ENCODE results near the gene AGBL2.
"Not testable (repeated sequence)": the region's sequence is repeated elsewhere in the genome, so short reads cannot be mapped to it uniquely, and the experiment has no call there.

Gene AGBL2

GRCh38 chr11:47686704-47687103, 28.5 kb downstream of the AGBL2 start:
- DNase-seq, result not testable (repeated sequence)

DNA sequence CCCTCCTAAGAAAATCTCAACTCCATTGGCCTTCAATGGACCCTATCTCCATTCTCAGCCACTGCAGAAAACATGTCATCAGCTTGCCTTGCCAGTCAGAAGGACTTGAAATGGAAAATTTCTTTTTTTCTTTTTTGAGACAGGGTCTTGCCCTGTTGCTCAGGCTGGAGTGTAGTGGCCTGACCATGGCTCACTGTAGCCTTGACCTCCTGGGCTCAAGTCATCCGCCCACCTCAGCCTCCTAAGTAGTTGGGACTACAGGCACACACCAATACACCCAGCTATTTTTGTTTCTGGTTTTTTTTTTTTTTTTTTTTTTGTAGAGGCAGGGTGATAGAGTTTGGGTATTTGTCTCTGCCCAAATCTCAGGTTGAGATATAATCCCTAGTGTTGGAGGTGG, 29.0 kb downstream of the AGBL2 start:
- DNase-seq, result no peak

- no peak for DNase-seq
Measured at GRCh38 chr11:47675851-47676250, 39.3 kb downstream of the AGBL2 start.

- no peak for DNase-seq
Measured at GRCh38 chr11:47672283-47672730, 42.9 kb downstream of the AGBL2 start.

DNA sequence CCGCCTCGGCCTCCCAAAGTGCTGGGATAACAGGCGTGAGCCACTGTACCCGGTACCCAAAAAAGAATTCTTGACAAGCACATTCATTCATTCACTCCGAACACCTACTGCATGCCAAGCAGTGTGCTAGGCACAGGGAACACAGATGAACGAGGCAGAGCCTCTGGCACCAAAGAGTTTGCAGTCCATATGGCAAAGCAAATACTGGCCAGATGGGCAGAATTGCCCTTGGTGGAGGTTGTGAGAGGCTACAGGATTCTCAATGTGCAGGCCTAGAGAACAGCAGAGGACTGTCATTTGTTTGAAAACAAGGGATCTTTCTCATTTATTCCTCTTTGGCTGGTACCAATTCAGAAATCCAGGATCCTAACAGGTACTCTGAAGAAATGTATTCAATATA, 45.3 kb downstream of the AGBL2 start:
- no peak for DNase-seq

DNA sequence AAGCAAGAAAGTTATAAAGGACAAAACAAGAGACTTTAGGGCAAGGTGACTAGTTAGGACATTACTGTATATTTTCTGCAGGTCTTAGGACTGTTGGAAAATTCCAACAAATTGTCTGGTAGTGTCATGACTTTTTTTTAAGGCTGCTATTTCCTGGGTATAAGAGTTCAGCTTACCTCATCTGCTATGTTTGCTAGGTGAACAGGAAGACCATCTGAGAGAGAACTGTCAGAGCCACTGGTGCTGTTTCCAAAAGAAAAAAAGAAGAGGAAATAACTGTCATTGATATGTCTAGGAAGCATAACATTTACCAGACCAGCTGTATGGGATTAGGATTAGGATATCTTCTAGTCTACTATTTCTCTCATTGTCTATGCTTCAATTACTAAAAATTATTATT, 46.5 kb downstream of the AGBL2 start:
- no peak for DNase-seq

DNA sequence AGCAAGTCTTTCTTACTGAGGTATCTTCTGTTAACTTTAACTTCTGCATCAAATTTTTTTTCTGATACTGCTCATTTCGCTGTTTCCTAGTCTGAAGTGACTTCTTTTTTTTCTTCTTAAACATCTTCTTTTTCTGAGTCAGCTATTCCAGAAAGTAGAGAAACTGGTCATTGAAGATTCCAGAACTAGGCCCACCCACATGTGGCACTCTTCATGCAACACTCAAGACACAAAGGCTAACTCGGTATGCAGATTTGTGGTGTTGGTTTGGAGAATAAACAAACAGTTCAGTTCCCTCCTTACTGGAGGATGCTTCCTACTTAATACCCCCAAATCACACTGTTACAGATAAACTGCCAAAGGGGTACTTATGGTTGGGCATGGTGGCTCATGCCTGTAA, 47.6 kb downstream of the AGBL2 start:
- no peak for DNase-seq

- no peak for DNase-seq
Measured at GRCh38 chr11:47667135-47667534, 48.0 kb downstream of the AGBL2 start.

DNA sequence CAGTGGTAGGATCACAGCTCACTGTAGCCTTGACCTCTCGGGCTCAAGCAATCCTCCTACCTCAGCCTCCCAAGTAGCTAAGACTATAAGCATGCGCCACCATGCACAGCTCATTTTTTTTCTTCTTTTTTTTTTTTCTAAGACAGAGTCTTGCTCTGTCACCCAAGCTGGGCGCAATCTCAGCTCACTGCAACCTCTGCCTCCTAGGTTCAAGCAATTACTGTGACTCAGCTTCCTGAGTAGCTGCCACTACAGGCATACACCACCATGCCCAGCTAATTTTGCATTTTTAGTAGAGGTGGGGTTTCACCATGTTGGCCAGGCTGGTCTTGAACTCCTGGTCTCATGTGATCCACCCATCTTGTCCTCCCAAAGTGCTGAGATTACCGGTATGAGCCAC, 50.2 kb downstream of the AGBL2 start:
- DNase-seq, result not testable (repeated sequence)

GRCh38 chr11:47661245-47661644, 53.9 kb downstream of the AGBL2 start:
- DNase-seq, result no peak

DNA sequence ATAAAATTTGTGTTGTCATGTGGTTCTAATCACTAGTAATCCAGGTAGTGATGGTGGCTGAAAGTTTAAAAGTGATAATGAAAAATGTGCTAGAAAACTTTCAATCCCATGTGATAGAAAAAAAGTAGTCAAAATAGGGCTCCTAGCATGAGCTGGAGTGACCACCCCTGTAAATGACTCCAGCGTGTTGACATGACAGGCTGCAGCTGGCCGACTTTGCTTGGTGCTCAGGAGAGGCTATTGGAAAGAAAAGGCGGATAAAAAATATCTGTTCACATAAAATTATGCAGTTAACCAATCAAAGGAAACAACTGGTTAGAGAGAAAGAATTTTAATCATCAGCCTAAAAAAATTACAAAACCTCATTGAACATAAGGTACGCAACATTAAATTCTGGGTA, 55.9 kb downstream of the AGBL2 start:
- DNase-seq, result no peak

DNA sequence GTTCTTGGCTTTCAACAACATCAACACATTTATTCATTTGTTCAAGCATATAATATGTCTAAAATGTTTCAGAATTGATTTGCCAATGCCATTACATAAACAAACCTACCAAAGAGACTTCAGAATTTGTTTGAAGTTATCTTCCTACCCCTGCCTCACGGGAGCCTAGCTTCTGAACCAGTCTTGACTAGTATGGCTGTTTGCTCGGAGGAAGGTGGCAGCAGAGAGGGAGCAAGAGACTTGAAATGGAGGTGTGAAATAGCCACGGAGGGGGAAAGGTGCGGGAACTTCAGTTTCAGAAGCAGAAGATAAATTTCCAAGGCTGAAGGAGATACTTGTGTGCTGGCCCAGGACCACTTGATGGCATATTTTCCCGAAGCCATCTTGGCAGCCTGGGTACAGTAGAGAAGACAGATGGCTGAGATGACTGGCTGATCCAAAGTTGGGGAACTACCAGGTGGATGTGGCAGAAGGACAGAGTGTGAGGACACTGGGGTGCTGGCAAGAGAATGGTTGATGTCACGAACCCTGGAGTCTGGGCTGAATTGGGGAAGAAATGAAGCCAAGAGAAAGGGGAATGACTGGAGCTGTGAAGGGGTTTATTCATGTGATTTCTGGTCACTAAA, 58.8 kb downstream of the AGBL2 start:
- DNase-seq, result no peak

DNA sequence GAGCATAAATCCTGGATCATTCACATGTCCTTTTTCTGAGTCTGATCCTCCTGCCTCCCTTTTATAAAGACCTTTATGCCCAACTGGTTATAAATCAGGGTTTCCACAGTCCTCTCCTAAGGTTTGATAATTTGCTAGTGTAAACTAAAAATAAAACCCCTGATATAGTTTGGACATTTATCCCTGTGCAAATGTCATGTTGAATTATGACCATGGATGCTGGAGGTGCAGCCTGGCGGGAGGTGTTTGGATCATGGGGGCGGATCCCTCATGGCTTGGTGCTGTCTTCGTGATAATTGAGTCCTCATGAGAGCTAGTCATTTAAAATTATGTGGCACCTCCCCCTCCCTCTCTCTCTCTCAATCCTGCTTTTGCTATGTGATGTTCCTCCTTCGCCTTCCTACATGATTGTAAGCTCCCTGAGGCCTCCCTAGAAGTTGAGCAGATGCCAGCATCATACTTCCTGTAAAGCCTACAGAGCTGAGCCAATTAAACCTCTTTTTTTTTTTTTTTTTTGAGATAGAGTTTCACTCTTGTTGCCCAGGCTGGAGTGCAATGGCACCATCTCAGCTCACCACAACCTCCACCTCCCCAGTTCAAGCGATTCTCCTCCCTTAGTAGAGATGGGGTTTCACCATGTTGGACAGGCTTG, 63.2 kb downstream of the AGBL2 start:
- no peak for DNase-seq

DNA sequence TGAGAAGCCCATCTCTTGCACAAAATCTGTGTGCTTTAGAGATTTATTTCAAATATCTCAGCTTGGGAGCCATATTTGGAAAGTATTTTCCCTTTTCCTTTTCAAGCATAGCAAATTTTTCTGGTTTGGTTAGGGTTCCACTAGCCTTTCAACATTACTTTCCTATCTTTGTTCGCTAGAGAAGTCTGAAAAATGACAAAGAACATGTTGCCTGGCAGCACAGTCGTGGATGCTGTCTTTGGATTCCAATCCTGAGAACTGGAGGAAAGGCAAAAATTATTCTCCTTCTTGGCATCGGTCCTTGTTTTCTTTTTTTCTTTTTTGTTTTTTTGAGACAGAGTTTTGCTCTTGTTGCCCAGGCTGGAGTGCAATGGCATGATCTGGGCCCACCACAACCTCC, 65.9 kb downstream of the AGBL2 start:
- DNase-seq, result no peak

DNA sequence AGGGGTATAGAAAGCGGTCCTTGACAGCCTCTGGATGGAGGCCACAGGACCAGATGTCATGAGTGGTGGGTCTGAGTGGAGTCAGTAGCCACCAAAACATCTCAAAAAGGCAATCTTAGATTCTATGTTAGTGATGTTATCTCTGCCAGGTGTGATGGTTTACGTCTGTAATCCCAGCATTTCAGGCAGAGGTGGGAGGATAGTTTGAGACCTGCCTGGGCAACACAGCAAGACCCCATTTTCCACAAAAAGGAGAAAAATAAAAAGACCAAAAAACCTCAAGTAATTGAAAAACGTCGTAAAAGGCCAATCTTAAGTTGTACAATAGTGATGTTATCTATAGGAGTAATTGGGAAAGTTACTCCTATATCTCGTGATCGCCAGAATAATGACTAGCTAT, 69.2 kb downstream of the AGBL2 start:
- DNase-seq, result no peak

DNA sequence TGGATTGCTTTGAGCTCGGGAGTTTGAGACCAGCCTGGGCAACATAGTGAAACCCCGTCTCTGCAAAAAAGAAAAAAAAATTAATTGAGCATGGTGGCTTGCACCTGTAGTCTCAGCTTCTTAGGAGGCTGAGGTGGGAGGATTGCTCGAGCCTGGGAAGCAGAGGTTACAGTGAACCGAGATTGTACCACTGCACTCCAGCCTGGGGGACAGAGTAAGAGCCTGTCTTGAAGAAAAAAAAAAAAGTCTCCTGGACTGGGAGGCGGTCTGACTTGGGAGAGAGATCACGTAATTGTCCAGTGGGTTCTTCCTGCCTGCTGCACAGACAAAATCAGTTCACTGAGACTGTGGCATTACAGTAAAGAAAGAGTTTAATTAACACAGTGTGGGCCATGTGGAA, 69.7 kb downstream of the AGBL2 start:
- DNase-seq, result no peak

GRCh38 chr11:47642099-47642855, 72.9 kb downstream of the AGBL2 start, which contains the start of gene MTCH2:
TSS of gene MTCH2 (minus strand) at chr11:47642559. CDS start at chr11:47642465, 94 bp downstream.
- peak; percentile 90 for DNase-seq

DNA sequence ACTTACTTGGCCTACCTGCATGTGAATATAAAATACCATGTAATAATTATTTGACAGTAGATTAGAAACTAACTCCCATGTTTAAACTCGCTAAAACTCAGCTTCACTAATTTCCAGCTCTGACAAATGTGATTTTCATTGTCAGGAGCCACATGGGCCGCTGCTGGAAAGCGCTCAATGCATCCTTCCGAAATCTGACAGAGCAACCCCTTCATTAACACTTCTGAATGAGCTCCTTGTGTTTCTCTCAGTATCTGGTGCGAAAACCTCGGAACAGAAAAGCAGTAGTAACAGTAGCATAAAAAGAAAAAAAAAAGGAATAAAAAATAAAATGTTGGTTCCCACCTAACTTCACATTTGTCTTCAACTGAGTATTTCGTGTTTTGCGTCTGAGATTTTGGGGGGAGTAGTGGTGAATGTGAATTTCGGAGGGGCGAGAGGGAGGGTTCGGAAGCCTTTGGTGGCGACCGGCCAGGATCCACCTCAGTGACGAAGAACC, 73.5 kb downstream of the AGBL2 start:
- no peak for DNase-seq

DNA sequence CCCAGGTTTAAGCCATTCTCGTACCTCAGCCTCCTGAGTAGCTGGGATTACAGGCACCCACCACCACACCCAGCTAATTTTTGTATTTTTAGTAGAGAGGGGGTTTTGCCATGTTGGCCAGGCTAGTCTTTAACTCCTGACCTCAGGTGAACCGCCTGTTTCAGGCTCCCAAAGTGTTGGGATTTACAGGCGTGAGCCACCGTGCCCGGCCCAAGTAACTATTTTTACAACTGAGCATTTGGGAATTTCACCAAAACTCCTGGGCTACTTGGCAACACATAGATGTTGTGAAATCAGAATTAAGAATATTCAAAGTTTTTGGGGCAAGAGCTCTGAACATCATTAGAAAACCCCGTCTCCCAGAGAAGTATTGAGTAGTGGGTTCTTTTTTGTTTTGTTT, 74.7 kb downstream of the AGBL2 start:
- DNase-seq, result not testable (repeated sequence)

DNA sequence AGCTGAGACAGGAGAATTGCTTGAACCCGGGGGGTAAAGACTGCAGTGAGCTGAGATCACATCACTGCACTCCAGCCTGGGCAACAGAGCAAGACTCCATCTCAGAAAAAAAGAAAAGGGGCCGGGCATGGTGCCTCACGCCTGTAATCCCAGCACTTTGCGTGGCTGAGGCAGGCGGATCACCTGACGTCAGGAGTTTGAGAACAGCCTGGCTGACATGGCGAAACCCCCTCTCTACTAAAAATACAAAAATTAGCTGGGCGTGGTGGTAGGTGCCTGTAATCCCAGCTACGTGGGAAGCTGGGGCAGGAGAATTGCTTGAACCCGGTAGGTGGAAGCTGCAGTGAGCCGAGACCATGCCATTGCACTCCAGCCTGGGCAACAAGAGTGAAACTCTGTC, 78.8 kb downstream of the AGBL2 start:
- DNase-seq, result not testable (repeated sequence)

DNA sequence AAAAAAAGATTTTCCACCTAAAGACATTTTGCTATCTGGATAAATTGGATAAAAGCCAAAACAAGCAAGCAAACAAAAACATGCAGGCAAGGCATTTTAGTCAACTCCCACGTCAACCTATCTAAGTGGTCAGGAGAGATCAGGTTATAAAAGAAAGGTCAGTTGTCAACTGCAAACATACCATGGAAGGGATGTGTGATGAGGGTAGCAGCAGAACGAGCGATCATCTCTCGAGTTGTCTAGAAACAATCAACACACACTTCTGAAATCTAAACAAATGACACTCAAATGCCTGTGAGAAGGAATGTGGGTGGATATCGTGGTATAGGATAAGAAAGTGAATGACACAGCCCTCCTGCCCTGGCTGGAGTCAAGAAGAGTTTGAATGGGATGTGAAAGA, 83.7 kb downstream of the AGBL2 start:
- DNase-seq, result no peak

GRCh38 chr11:47628026-47628425, 87.1 kb downstream of the AGBL2 start:
- DNase-seq, result no peak

DNA sequence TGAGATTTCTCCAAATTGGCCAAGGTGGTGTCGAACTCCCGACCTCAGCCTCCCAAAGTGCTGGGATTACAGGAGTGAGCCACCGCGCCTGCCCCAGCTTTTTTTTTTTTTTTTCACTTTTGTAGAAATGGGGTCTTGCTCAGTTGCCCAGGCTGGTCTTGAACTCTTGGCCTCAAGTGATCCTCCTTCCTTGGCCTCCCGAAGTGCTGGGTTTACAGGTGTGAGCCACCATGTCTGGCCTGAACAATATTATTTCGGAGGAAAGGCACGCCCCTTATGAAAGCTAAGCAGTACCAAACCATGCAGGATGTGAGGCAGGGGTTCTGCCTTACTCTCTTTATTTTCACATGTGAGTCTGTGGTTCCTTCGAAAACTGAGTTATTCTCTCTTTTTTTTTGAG, 88.9 kb downstream of the AGBL2 start:
- DNase-seq, result no peak

DNA sequence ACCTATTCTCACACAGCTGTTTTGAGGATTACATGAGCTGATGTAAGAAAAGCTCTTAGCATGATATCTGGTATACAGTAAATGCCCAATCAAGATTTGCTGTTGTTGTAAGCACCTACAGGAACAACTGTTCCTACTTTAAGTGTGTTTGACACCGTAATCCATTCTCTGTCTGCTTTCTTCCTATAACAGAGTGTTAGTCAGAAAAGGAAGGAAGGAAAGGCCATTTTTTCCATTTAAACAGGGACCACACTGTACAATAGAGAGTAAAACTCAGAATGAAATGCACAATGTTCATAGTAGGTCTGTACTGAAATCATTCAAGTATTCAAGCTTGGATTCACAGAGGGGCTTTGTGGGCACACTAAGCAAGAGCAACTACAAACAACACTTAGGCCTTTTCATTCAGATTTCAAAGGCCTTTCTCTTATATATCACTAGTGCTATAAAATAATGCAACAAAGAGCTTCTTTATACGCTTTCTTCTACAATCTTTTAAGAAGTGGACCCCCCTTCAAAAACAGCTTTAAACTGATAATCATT, 94.3 kb downstream of the AGBL2 start:
- no peak for DNase-seq
